ACC112 (cell line): ENCODE measurements around the gene PEX26.
"Not testable (repeated sequence)": the region's sequence is repeated elsewhere in the genome, so short reads cannot be mapped to it uniquely, and the experiment has no call there.

Experiments
- H2AFZ ChIP-seq: fragments of 200-600 bp; sonication (generic); one replicate; pipeline ENCODE4 v1.6.0; 2017; ENCODE audit warnings: antibody characterized with exemption, low read length; ENCODE audit not compliant: unreplicated experiment
- H3K27ac ChIP-seq: fragments of 200-600 bp; sonication (generic); 2 replicates; pipeline ENCODE4 v1.5.1; 2014; ENCODE audit warnings: low read depth, mild to moderate bottlenecking, antibody characterized with exemption, low read length, moderate library complexity
- H3K27me3 ChIP-seq: fragments of 200-600 bp; sonication (generic); 2 replicates; pipeline ENCODE4 v1.6.1; 2014; ENCODE audit warnings: mild to moderate bottlenecking, antibody characterized with exemption, low read length, moderate library complexity, mixed read lengths; ENCODE audit not compliant: insufficient read depth
- H3K36me3 ChIP-seq: fragments of 200-600 bp; sonication (generic); 2 replicates; pipeline ENCODE4 v1.6.1; 2016; ENCODE audit warnings: mild to moderate bottlenecking, antibody characterized with exemption, low read length, moderate library complexity, mixed read lengths; ENCODE audit not compliant: insufficient read depth
- H3K4me1 ChIP-seq: fragments of 200-600 bp; sonication (generic); one replicate; pipeline ENCODE4 v1.6.1; 2016; ENCODE audit warnings: low read length, mixed read lengths; ENCODE audit not compliant: insufficient read depth, unreplicated experiment, control insufficient read depth
- H3K4me3 ChIP-seq: fragments of 200-600 bp; sonication (generic); 2 replicates; pipeline ENCODE4 v1.5.1; 2014; ENCODE audit warnings: mild to moderate bottlenecking, low read depth, low read length
- H3K79me2 ChIP-seq: fragments of 200-600 bp; sonication (generic); one replicate; pipeline ENCODE4 v1.6.0; 2016; ENCODE audit warnings: low read length; ENCODE audit not compliant: control insufficient read depth, unreplicated experiment, insufficient read depth

The PEX26 gene

GRCh38 chr22:18141004-18141403 is 63.2 kb downstream of the PEX26 start:
- not testable (repeated sequence) for H3K36me3 ChIP-seq, H3K4me3 ChIP-seq, H3K27ac ChIP-seq, H3K4me1 ChIP-seq, H2AFZ ChIP-seq, H3K79me2 ChIP-seq, H3K27me3 ChIP-seq

DNA sequence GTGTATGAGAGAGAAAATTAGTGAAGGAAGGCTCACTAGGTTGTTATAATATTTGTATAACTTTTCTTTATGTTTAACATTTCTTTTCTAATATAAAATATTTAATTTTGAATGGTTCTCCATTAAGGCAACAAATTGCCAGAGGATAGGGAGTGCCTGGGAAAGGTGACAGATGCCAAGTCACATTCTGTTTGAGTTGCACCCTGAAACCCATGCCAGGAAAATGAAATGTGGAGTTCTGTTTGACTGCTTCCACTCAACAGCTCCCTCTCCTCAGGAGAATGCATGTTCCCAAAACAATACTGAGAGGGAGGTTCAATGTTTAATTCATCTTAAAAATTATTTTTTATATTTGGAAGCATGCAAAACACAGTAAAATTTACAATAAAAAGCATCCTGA is 66.3 kb downstream of the PEX26 start:
- no peaks in the 10 kb centered on the region for H3K27me3 ChIP-seq
- no peak overlapping the region for H3K4me3 ChIP-seq
- H2AFZ ChIP-seq: no peak overlapping the region
- H3K27ac ChIP-seq: no peak overlapping the region
- no peaks in the 10 kb centered on the region for H3K4me1 ChIP-seq
- H3K79me2 ChIP-seq: no peaks in the 10 kb centered on the region
- H3K36me3 ChIP-seq: no peaks in the 10 kb centered on the region

- Histone ChIP-seq H3K36me3 (no peaks in the 10 kb centered on the region), H3K27me3 (no peaks in the 10 kb centered on the region), H3K27ac (no peak overlapping the region), H3K4me3 (no peak overlapping the region), H3K79me2 (peaks cover 3% of the 10 kb centered on the region), H2AFZ (no peak overlapping the region), H3K4me1 (no peaks in the 10 kb centered on the region)
Observed at GRCh38 chr22:18145676-18146388, 68.0 kb downstream of the PEX26 start.

DNA sequence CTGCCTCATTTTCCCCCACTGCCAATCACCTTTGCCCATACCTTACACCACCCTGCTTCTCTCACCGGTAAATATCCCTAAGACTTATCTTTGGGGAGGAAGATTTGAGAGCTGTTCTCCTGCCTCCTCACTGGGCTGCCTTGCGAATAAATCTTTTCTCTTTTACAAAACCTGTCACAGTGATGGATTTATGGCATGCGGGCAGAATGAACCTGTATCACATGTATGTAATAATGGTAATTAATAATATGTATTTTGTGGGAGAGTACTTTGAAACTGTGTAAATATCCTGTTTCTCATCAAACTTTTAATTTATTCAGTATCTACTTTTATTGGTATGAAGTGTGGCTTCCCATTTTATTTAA is 68.6 kb downstream of the PEX26 start:
- Histone ChIP-seq H3K79me2 (peaks cover 8% of the 10 kb centered on the region), H2AFZ (no peak overlapping the region), H3K36me3 (no peaks in the 10 kb centered on the region), H3K4me1 (no peaks in the 10 kb centered on the region), H3K27me3 (no peaks in the 10 kb centered on the region), H3K4me3 (no peak overlapping the region), H3K27ac (no peak overlapping the region)

DNA sequence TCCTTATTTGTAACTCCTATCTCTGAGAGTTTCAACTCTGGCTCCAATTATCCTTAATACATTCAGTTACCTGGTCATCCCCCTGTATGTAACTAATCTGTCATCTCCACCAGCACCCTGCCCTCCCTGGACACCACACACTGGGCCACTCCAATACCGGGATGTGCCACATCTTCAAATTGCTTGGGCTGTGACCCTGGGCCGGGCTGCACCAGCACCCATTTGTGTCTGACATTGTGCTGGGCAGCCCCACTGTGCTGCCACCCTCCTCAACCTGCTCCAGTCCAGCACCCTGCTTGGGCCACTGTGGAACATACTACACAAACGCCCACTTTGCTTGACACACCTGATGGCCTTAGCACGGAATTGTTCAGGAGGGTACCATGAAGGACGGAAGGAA is 70.0 kb downstream of the PEX26 start:
- Histone ChIP-seq H3K79me2 (peaks cover 21% of the 10 kb centered on the region), H2AFZ (no peak overlapping the region), H3K4me1 (no peaks in the 10 kb centered on the region), H3K27ac (no peak overlapping the region), H3K4me3 (no peak overlapping the region), H3K36me3 (no peaks in the 10 kb centered on the region), H3K27me3 (no peaks in the 10 kb centered on the region)

- no peaks in the 10 kb centered on the region for H3K36me3 ChIP-seq
- H3K4me3 ChIP-seq: peak overlapping the region; percentile 84
- H3K27ac ChIP-seq: no peak overlapping the region
- H3K27me3 ChIP-seq: no peaks in the 10 kb centered on the region
- H3K79me2 ChIP-seq: peaks cover 24% of the 10 kb centered on the region
- no peak overlapping the region for H2AFZ ChIP-seq
- H3K4me1 ChIP-seq: no peaks in the 10 kb centered on the region
Observed at GRCh38 chr22:18148293-18148965, 70.6 kb downstream of the PEX26 start.

- Histone ChIP-seq H3K4me3 (no peak overlapping the region), H3K79me2 (peaks cover 38% of the 10 kb centered on the region), H3K27ac (no peak overlapping the region), H3K36me3 (peaks cover 5% of the 10 kb centered on the region; the same call in 1 of the 2 replicates), H2AFZ (no peak overlapping the region), H3K27me3 (no peaks in the 10 kb centered on the region), H3K4me1 (peaks cover 9% of the 10 kb centered on the region)
Observed at GRCh38 chr22:18152519-18152918, 74.7 kb downstream of the PEX26 start.

- H2AFZ ChIP-seq: no peak overlapping the region
- no peak overlapping the region for H3K27ac ChIP-seq
Observed at GRCh38 chr22:18154821-18155390, 77.1 kb downstream of the PEX26 start.

More at GRCh38 chr22:18154821-18155390, 77.1 kb downstream of the PEX26 start:
- Histone ChIP-seq H3K79me2 (peaks cover 38% of the 10 kb centered on the region), H3K36me3 (peaks cover 5% of the 10 kb centered on the region; the same call in 1 of the 2 replicates), H3K27me3 (no peaks in the 10 kb centered on the region), H3K4me1 (peaks cover 12% of the 10 kb centered on the region), H3K4me3 (no peak overlapping the region)
